T-helper 1 cell treated with Interleukin-12 subunit alpha and Interleukin-12 subunit beta and Interleukin-4 antibody, amounts not matched to agents 30 μg/mL and 1 μg/mL, for 36 hours (primary cell): ENCODE measurements around the gene TXNDC11.

Experiments used
- H3K27ac Mint-ChIP-seq: one replicate; pipeline ENCODE4 v1.8.0; 2021; ENCODE audit warnings: mild to moderate bottlenecking, mixed read lengths
- H3K27me3 Mint-ChIP-seq: one replicate; pipeline ENCODE4 v1.8.0; 2021; ENCODE audit warnings: low read depth, mixed read lengths
- H3K36me3 Mint-ChIP-seq: one replicate; pipeline ENCODE4 v1.8.0; 2021; ENCODE audit warnings: low read depth, mixed read lengths
- H3K4me1 Mint-ChIP-seq: one replicate; pipeline ENCODE4 v1.8.0; 2021; ENCODE audit warnings: low read depth, mixed read lengths
- H3K4me3 Mint-ChIP-seq: one replicate; pipeline ENCODE4 v1.8.0; 2021; ENCODE audit warnings: mild to moderate bottlenecking, moderate library complexity, mixed read lengths
- H3K9me3 Mint-ChIP-seq: one replicate; pipeline ENCODE4 v1.8.0; 2021; ENCODE audit warnings: mixed read lengths

TXNDC11 gene

GRCh38 chr16:11658896-11659708, 83.6 kb downstream of the TXNDC11 start:
- no peaks in the 10 kb centered on the region for H3K36me3 Mint-ChIP-seq
- H3K4me3 Mint-ChIP-seq, result no peak overlapping the region
- peaks cover 4% of the 10 kb centered on the region for H3K27me3 Mint-ChIP-seq
- H3K27ac Mint-ChIP-seq, result no peak overlapping the region
- peaks cover 6% of the 10 kb centered on the region for H3K4me1 Mint-ChIP-seq
- H3K9me3 Mint-ChIP-seq, result no peaks in the 10 kb centered on the region

- H3K27me3 Mint-ChIP-seq, result peaks cover 2% of the 10 kb centered on the region
Measured at GRCh38 chr16:11657556-11657955, 85.1 kb downstream of the TXNDC11 start.

GRCh38 chr16:11655655-11656054, 87.0 kb downstream of the TXNDC11 start:
- H3K4me1 Mint-ChIP-seq, result peaks cover 5% of the 10 kb centered on the region
- H3K27ac Mint-ChIP-seq, result no peak overlapping the region
- H3K27me3 Mint-ChIP-seq, result no peaks in the 10 kb centered on the region
- no peaks in the 10 kb centered on the region for H3K9me3 Mint-ChIP-seq
- no peak overlapping the region for H3K4me3 Mint-ChIP-seq
- H3K36me3 Mint-ChIP-seq, result no peaks in the 10 kb centered on the region

More at GRCh38 chr16:11657556-11657955, 85.1 kb downstream of the TXNDC11 start:
- Mint-ChIP-seq H3K9me3 (no peaks in the 10 kb centered on the region), H3K27ac (no peak overlapping the region), H3K36me3 (no peaks in the 10 kb centered on the region), H3K4me1 (peaks cover 5% of the 10 kb centered on the region), H3K4me3 (no peak overlapping the region)

- Mint-ChIP-seq H3K27ac (no peak overlapping the region), H3K27me3 (peaks cover 4% of the 10 kb centered on the region), H3K4me1 (peaks cover 5% of the 10 kb centered on the region), H3K4me3 (no peak overlapping the region), H3K9me3 (no peaks in the 10 kb centered on the region), H3K36me3 (no peaks in the 10 kb centered on the region)
Measured at GRCh38 chr16:11651796-11652195, 90.9 kb downstream of the TXNDC11 start.

- Mint-ChIP-seq H3K9me3 (no peaks in the 10 kb centered on the region), H3K27ac (no peak overlapping the region)
Measured at GRCh38 chr16:11650641-11651591, 91.7 kb downstream of the TXNDC11 start.

GRCh38 chr16:11649276-11649675, 93.4 kb downstream of the TXNDC11 start:
- H3K4me3 Mint-ChIP-seq, result no peak overlapping the region
- H3K4me1 Mint-ChIP-seq, result peaks cover 2% of the 10 kb centered on the region
- no peak overlapping the region for H3K27ac Mint-ChIP-seq
- peaks cover 4% of the 10 kb centered on the region for H3K27me3 Mint-ChIP-seq
- H3K36me3 Mint-ChIP-seq, result no peaks in the 10 kb centered on the region
- H3K9me3 Mint-ChIP-seq, result no peaks in the 10 kb centered on the region

More at GRCh38 chr16:11650641-11651591, 91.7 kb downstream of the TXNDC11 start:
- Mint-ChIP-seq H3K4me3 (no peak overlapping the region), H3K36me3 (no peaks in the 10 kb centered on the region), H3K4me1 (peaks cover 5% of the 10 kb centered on the region), H3K27me3 (peaks cover 4% of the 10 kb centered on the region)

GRCh38 chr16:11642765-11643116, 99.9 kb downstream of the TXNDC11 start:
- H3K27ac Mint-ChIP-seq, result no peak overlapping the region
- H3K36me3 Mint-ChIP-seq, result no peaks in the 10 kb centered on the region
- H3K4me1 Mint-ChIP-seq, result peaks cover 4% of the 10 kb centered on the region
- H3K4me3 Mint-ChIP-seq, result no peak overlapping the region
- peaks cover 5% of the 10 kb centered on the region for H3K27me3 Mint-ChIP-seq
- H3K9me3 Mint-ChIP-seq, result no peaks in the 10 kb centered on the region

- H3K4me3 Mint-ChIP-seq, result no peak overlapping the region
- no peaks in the 10 kb centered on the region for H3K36me3 Mint-ChIP-seq
- H3K4me1 Mint-ChIP-seq, result peaks cover 4% of the 10 kb centered on the region
- H3K27ac Mint-ChIP-seq, result no peak overlapping the region
- peaks cover 6% of the 10 kb centered on the region for H3K27me3 Mint-ChIP-seq
- H3K9me3 Mint-ChIP-seq, result no peaks in the 10 kb centered on the region
Measured at GRCh38 chr16:11640987-11641817, 101.5 kb downstream of the TXNDC11 start.

- Mint-ChIP-seq H3K27ac (no peak overlapping the region), H3K4me3 (no peak overlapping the region), H3K27me3 (peaks cover 13% of the 10 kb centered on the region), H3K36me3 (no peaks in the 10 kb centered on the region), H3K9me3 (no peaks in the 10 kb centered on the region), H3K4me1 (peaks cover 4% of the 10 kb centered on the region)
Measured at GRCh38 chr16:11639925-11640899, 102.4 kb downstream of the TXNDC11 start.

GRCh38 chr16:11639008-11639562, 103.6 kb downstream of the TXNDC11 start:
- H3K9me3 Mint-ChIP-seq, result no peaks in the 10 kb centered on the region
- peak overlapping the region; percentile 47 for H3K27ac Mint-ChIP-seq
- H3K4me1 Mint-ChIP-seq, result peaks cover 9% of the 10 kb centered on the region
- H3K27me3 Mint-ChIP-seq, result peaks cover 20% of the 10 kb centered on the region
- no peak overlapping the region for H3K4me3 Mint-ChIP-seq
- no peaks in the 10 kb centered on the region for H3K36me3 Mint-ChIP-seq

- Mint-ChIP-seq H3K27ac (no peak overlapping the region), H3K4me1 (peaks cover 14% of the 10 kb centered on the region), H3K9me3 (no peaks in the 10 kb centered on the region), H3K27me3 (peaks cover 20% of the 10 kb centered on the region), H3K4me3 (no peak overlapping the region), H3K36me3 (no peaks in the 10 kb centered on the region)
Measured at GRCh38 chr16:11638140-11638539, 104.5 kb downstream of the TXNDC11 start.

GRCh38 chr16:11637320-11637719, 105.3 kb downstream of the TXNDC11 start:
- H3K4me3 Mint-ChIP-seq, result no peak overlapping the region
- no peak overlapping the region for H3K27ac Mint-ChIP-seq
- peaks cover 20% of the 10 kb centered on the region for H3K27me3 Mint-ChIP-seq
- H3K36me3 Mint-ChIP-seq, result no peaks in the 10 kb centered on the region
- H3K4me1 Mint-ChIP-seq, result peaks cover 12% of the 10 kb centered on the region
- H3K9me3 Mint-ChIP-seq, result no peaks in the 10 kb centered on the region

GRCh38 chr16:11636172-11636721, 106.4 kb downstream of the TXNDC11 start:
- H3K4me1 Mint-ChIP-seq, result peaks cover 11% of the 10 kb centered on the region
- no peak overlapping the region for H3K4me3 Mint-ChIP-seq
- no peak overlapping the region for H3K27ac Mint-ChIP-seq
- H3K27me3 Mint-ChIP-seq, result peaks cover 20% of the 10 kb centered on the region
- no peaks in the 10 kb centered on the region for H3K9me3 Mint-ChIP-seq
- H3K36me3 Mint-ChIP-seq, result no peaks in the 10 kb centered on the region
